Small intestine (tissue), 7 donors: Measurements from ENCODE around the gene YWHAQ. TPM values are rescaled to one million over a fixed set of nuclear protein-coding genes. Genes with fewer than 3 reads are reported as not detected.

Experiments used
- DNase-seq, 2 donors: peaks; one replicate each; pipeline versions ENCODE4 v3.0.0 to v3.0.0-alpha.2; 2013
- FAIRE-seq: peaks from 2 replicates; lab custom pipeline; 2012; peaks lifted over from hg19 to GRCh38; lab: Jason Lieb, UNC
- H3K27ac ChIP-seq, 3 donors: one replicate each; pipeline ENCODE4 v1.5.1; 2013; ENCODE audit warnings: low read length in 2 of 3, mild to moderate bottlenecking in 2 of 3, control low read depth in 1 of 3, inconsistent platforms in 1 of 3, low read depth in 1 of 3, moderate library complexity in 1 of 3
- H3K27me3 ChIP-seq, 3 donors: one replicate each; pipeline ENCODE4 v1.6.1; 2013; ENCODE audit warnings: low read length in 3 of 3, inconsistent platforms in 1 of 3; ENCODE audit not compliant: control insufficient read depth in 3 of 3, insufficient read depth in 3 of 3
- H3K36me3 ChIP-seq, 3 donors: one replicate each; pipeline ENCODE4 v1.6.1; 2013; ENCODE audit warnings: low read length in 3 of 3, inconsistent platforms in 1 of 3, low read depth in 1 of 3, mild to moderate bottlenecking in 1 of 3, moderate library complexity in 1 of 3; ENCODE audit not compliant: control insufficient read depth in 3 of 3, insufficient read depth in 2 of 3
- H3K4me1 ChIP-seq, 3 donors: one replicate each; pipeline ENCODE4 v1.6.1; 2013; ENCODE audit warnings: low read length in 2 of 3, inconsistent platforms in 1 of 3, low read depth in 1 of 3, mild to moderate bottlenecking in 1 of 3, moderate library complexity in 1 of 3; ENCODE audit not compliant: control insufficient read depth in 3 of 3, insufficient read depth in 2 of 3
- H3K4me3 ChIP-seq, 3 donors: one replicate each; pipeline ENCODE4 v1.5.1; 2013; ENCODE audit warnings: low read length in 3 of 3, control low read depth in 1 of 3, inconsistent platforms in 1 of 3, low read depth in 1 of 3, mild to moderate bottlenecking in 1 of 3, moderate library complexity in 1 of 3
- H3K9me3 ChIP-seq, 2 donors: one replicate each; pipeline ENCODE4 v1.6.1; 2013; ENCODE audit warnings: low read depth in 1 of 2, low read length in 1 of 2; ENCODE audit not compliant: control insufficient read depth in 2 of 2, insufficient read depth in 1 of 2
- WGBS, 3 donors: extraction: QIAGEN DNeasy Blood & Tissue Kit; methylation state at CpG; one replicate each; pipeline ENCODE4 v1.1.7; 2013; 5-methylcytosine and 5-hydroxymethylcytosine counted together
- polyA plus RNA-seq, 4 donors: library from polyadenylated mRNA; stranded (reverse) in 3 of 4; unstranded in 1 of 4; fragments of 200-250 nt in 3 of 4; fragments of 120-200 nt in 1 of 4; gene quantifications; one replicate each; pipeline versions ENCODE4 v1.2.1 to v1.2.3, GENCODE V29; 2013
- donor health status: healthy with polysubstance abuse.
- donor health status: control.
- donor health status: control.
- donor health status: Bipolar disorder and iron deficiency.
- donor health status: healthy.

Gene YWHAQ
- polyA plus RNA-seq, 4 donors: 123 to 215 (median 173) TPM

- peak overlapping the region in 1 of 3 donors; percentile 50 for H3K27ac ChIP-seq
- FAIRE-seq (no peak), DNase-seq (peak in 1 of 2 donors; percentile 85)
- no peaks in the 10 kb centered on the region for H3K9me3 ChIP-seq
- H3K4me3 ChIP-seq: no peak overlapping the region
- WGBS, 3 donors: 55 to 73% (median 70%) methylated on average over 9 of the region's 9 CpGs
- H3K27me3 ChIP-seq: no peaks in the 10 kb centered on the region
- peaks cover 0 to 13% (median 0%) of the 10 kb centered on the region in 3 donors for H3K4me1 ChIP-seq
- no peaks in the 10 kb centered on the region for H3K36me3 ChIP-seq
Observed at GRCh38 chr2:9644603-9645002, 13.8 kb upstream of the YWHAQ start.

- H3K36me3 ChIP-seq: no peaks in the 10 kb centered on the region
- H3K27ac ChIP-seq: peak overlapping the region in 1 of 3 donors; percentile 50
- 85 to 93% (median 89%) methylated on average over 7 of the region's 7 CpGs for WGBS, 3 donors
- H3K4me3 ChIP-seq: no peak overlapping the region
- no peak for DNase-seq
- no peaks in the 10 kb centered on the region for H3K9me3 ChIP-seq
- H3K4me1 ChIP-seq: peaks cover 0 to 17% (median 0%) of the 10 kb centered on the region in 3 donors
- no peaks in the 10 kb centered on the region for H3K27me3 ChIP-seq
- no peak for FAIRE-seq
Observed at GRCh38 chr2:9644021-9644420, 13.2 kb upstream of the YWHAQ start.

- Histone ChIP-seq H3K9me3 (no peaks in the 10 kb centered on the region), H3K27ac (no peak overlapping the region), H3K4me3 (no peak overlapping the region), H3K27me3 (no peaks in the 10 kb centered on the region), H3K36me3 (no peaks in the 10 kb centered on the region), H3K4me1 (peaks cover 0 to 17% (median 0%) of the 10 kb centered on the region in 3 donors)
- DNase-seq (no peak), FAIRE-seq (no peak)
- WGBS, 3 donors: 43 to 62% (median 61%) methylated on average over 4 of the region's 4 CpGs
Observed at GRCh38 chr2:9641641-9642040, 10.8 kb upstream of the YWHAQ start.

- Histone ChIP-seq H3K9me3 (no peaks in the 10 kb centered on the region), H3K36me3 (no peaks in the 10 kb centered on the region), H3K4me3 (no peak overlapping the region), H3K4me1 (peaks cover 0 to 17% (median 0%) of the 10 kb centered on the region in 3 donors), H3K27me3 (no peaks in the 10 kb centered on the region), H3K27ac (no peak overlapping the region)
- 80 to 88% (median 82%) methylated on average over 14 of the region's 14 CpGs for WGBS, 3 donors
- no peak for FAIRE-seq
- no peak for DNase-seq
Observed at GRCh38 chr2:9640403-9641104, 9.8 kb upstream of the YWHAQ start.

- peak overlapping the region in 1 of 3 donors; percentile 21 for H3K27ac ChIP-seq
- peaks cover 0 to 11% (median 0%) of the 10 kb centered on the region in 3 donors for H3K4me1 ChIP-seq
- 88 to 90% (median 89%) methylated on average over 11 of the region's 11 CpGs for WGBS, 3 donors
- no peaks in the 10 kb centered on the region for H3K27me3 ChIP-seq
- H3K4me3 ChIP-seq: no peak overlapping the region
- DNase-seq (no peak), FAIRE-seq (no peak)
- no peaks in the 10 kb centered on the region for H3K9me3 ChIP-seq
- H3K36me3 ChIP-seq: no peaks in the 10 kb centered on the region
Observed at GRCh38 chr2:9639740-9640343, 9.0 kb upstream of the YWHAQ start.

- FAIRE-seq (no peak), DNase-seq (no peak)
- 53 to 74% (median 74%) methylated on average over 6 of the region's 6 CpGs for WGBS, 3 donors
- Histone ChIP-seq H3K36me3 (no peaks in the 10 kb centered on the region), H3K27me3 (no peaks in the 10 kb centered on the region), H3K4me1 (peaks cover 0 to 4% (median 0%) of the 10 kb centered on the region in 3 donors), H3K9me3 (no peaks in the 10 kb centered on the region), H3K4me3 (no peak overlapping the region), H3K27ac (peak overlapping the region in 1 of 3 donors; percentile 33)
Observed at GRCh38 chr2:9639000-9639602, 8.3 kb upstream of the YWHAQ start.

- peak in 1 of 2 donors; percentile 44 for DNase-seq
- no peak for FAIRE-seq
- WGBS, 3 donors: 45 to 54% (median 51%) methylated on average over 4 of the region's 4 CpGs
- peaks cover 0 to 3% (median 0%) of the 10 kb centered on the region in 3 donors for H3K4me1 ChIP-seq
- H3K36me3 ChIP-seq: no peaks in the 10 kb centered on the region
- H3K27me3 ChIP-seq: no peaks in the 10 kb centered on the region
- H3K27ac ChIP-seq: peak overlapping the region in 1 of 3 donors; percentile 24
- no peak overlapping the region for H3K4me3 ChIP-seq
- H3K9me3 ChIP-seq: no peaks in the 10 kb centered on the region
Observed at GRCh38 chr2:9638532-9638931, 7.7 kb upstream of the YWHAQ start.

- Histone ChIP-seq H3K4me1 (peaks cover 0 to 3% (median 0%) of the 10 kb centered on the region in 3 donors), H3K4me3 (no peak overlapping the region), H3K27me3 (no peaks in the 10 kb centered on the region), H3K9me3 (no peaks in the 10 kb centered on the region), H3K36me3 (no peaks in the 10 kb centered on the region), H3K27ac (no peak overlapping the region)
- no peak for FAIRE-seq
- DNase-seq: no peak
- 58 to 59% (median 59%) methylated on average over 2 of the region's 2 CpGs for WGBS, 3 donors
Observed at GRCh38 chr2:9637330-9637729, 6.5 kb upstream of the YWHAQ start.
